ENCODE results near the gene TRPM6.
A peak's percentile ranks its signal among the peaks of the same experiment; 100 is the strongest.
"Not testable (repeated sequence)": the region's sequence is repeated elsewhere in the genome, so short reads cannot be mapped to it uniquely, and the experiment has no call there.

TRPM6 gene

GRCh38 chr9:74855072-74855471, 32.6 kb downstream of the TRPM6 start:
- no peak for DNase-seq

GRCh38 chr9:74853024-74853423, 34.7 kb downstream of the TRPM6 start:
- not testable (repeated sequence) for DNase-seq

GRCh38 chr9:74848153-74848525, 39.6 kb downstream of the TRPM6 start:
- DNase-seq: no peak

- no peak for DNase-seq
Observed at GRCh38 chr9:74847478-74848152, 40.1 kb downstream of the TRPM6 start.

- DNase-seq: no peak
Observed at GRCh38 chr9:74846766-74847165, 41.0 kb downstream of the TRPM6 start.

GRCh38 chr9:74838351-74838750, 49.4 kb downstream of the TRPM6 start:
- DNase-seq: no peak

- no peak for DNase-seq
Observed at GRCh38 chr9:74824654-74825053, 63.1 kb downstream of the TRPM6 start.

- DNase-seq: no peak
Observed at GRCh38 chr9:74821636-74822035, 66.1 kb downstream of the TRPM6 start.

- no peak for DNase-seq
Observed at GRCh38 chr9:74817816-74818215, 69.9 kb downstream of the TRPM6 start.

GRCh38 chr9:74817281-74817810, 70.4 kb downstream of the TRPM6 start:
- no peak for DNase-seq

- DNase-seq: no peak
Observed at GRCh38 chr9:74810200-74810599, 77.5 kb downstream of the TRPM6 start.

GRCh38 chr9:74804018-74804385, 83.7 kb downstream of the TRPM6 start:
- DNase-seq: no peak

GRCh38 chr9:74803376-74804017, 84.2 kb downstream of the TRPM6 start:
- no peak for DNase-seq

GRCh38 chr9:74800226-74800625, 87.5 kb downstream of the TRPM6 start:
- no peak for DNase-seq

GRCh38 chr9:74795803-74796202, 91.9 kb downstream of the TRPM6 start:
- no peak for DNase-seq

- DNase-seq: no peak
Observed at GRCh38 chr9:74795081-74795480, 92.6 kb downstream of the TRPM6 start.

- DNase-seq: no peak
Observed at GRCh38 chr9:74784506-74784905, 103.2 kb downstream of the TRPM6 start.

- no peak for DNase-seq
Observed at GRCh38 chr9:74783408-74783807, 104.3 kb downstream of the TRPM6 start.

- peak; percentile 38 to 48 for DNase-seq
Observed at GRCh38 chr9:74777136-74777879, 110.4 kb downstream of the TRPM6 start.

- DNase-seq: no peak
Observed at GRCh38 chr9:74775396-74775795, 112.3 kb downstream of the TRPM6 start.

- DNase-seq: peak; percentile 50 to 64
Observed at GRCh38 chr9:74773886-74774479, 113.7 kb downstream of the TRPM6 start.

- DNase-seq: no peak
Observed at GRCh38 chr9:74772121-74772520, 115.6 kb downstream of the TRPM6 start.

- no peak for DNase-seq
Observed at GRCh38 chr9:74771672-74772071, 116.0 kb downstream of the TRPM6 start.

GRCh38 chr9:74771262-74771585, 116.5 kb downstream of the TRPM6 start:
- no peak for DNase-seq
